RWPE2 (cell line): ENCODE results near the gene CFAP20DC.

Experiments
- ATAC-seq: fragments of 200-7000 bp; cut with Tn5 transposase; 3 replicates; pipeline ENCODE4 v1.9.1; 2021; ENCODE audit warnings: low read depth
- DNase-seq: peaks from one replicate; pipeline ENCODE4 v3.0.0-alpha.2; 2020; ENCODE audit warnings: low spot score
- H3K27ac ChIP-seq: fragments of 450-650 bp; 2 replicates; pipeline ENCODE4 v1.5.1; 2017; ENCODE audit warnings: mild to moderate bottlenecking; ENCODE audit not compliant: poor library complexity, severe bottlenecking
- H3K27me3 ChIP-seq: fragments of 250-450 bp; sonication (Bioruptor Pico); 2 replicates; pipeline ENCODE4 v1.5.1; 2021; ENCODE audit warnings: mild to moderate bottlenecking, moderate library complexity; ENCODE audit not compliant: insufficient read depth, poor library complexity, severe bottlenecking
- H3K36me3 ChIP-seq: fragments of 250-450 bp; sonication (Bioruptor Pico); 2 replicates; pipeline ENCODE4 v1.5.1; 2020; ENCODE audit warnings: low read depth, mild to moderate bottlenecking, moderate library complexity
- H3K4me1 ChIP-seq: fragments of 250-450 bp; sonication (Bioruptor Pico); 2 replicates; pipeline ENCODE4 v1.5.1; 2021; ENCODE audit warnings: mild to moderate bottlenecking, moderate library complexity; ENCODE audit not compliant: insufficient read depth, poor library complexity, severe bottlenecking
- H3K4me3 ChIP-seq: fragments of 250-450 bp; sonication (Bioruptor Pico); 2 replicates; pipeline ENCODE4 v1.5.1; 2021; ENCODE audit warnings: mild to moderate bottlenecking, moderate library complexity; ENCODE audit not compliant: severe bottlenecking
- H3K9me3 ChIP-seq: fragments of 250-450 bp; sonication (Bioruptor Pico); 2 replicates; pipeline ENCODE4 v1.5.1; 2021; ENCODE audit warnings: mild to moderate bottlenecking, moderate library complexity; ENCODE audit not compliant: severe bottlenecking
- CTCF ChIP-seq: fragments of 450-650 bp; IDR thresholded peaks from one replicate; pipeline ENCODE4 v1.5.1; 2017; ENCODE audit warnings: mild to moderate bottlenecking, moderate library complexity; ENCODE audit not compliant: poor library complexity, severe bottlenecking

Gene CFAP20DC

GRCh38 chr3:58783845-58784244 is 266.0 kb downstream of the CFAP20DC start:
- ATAC-seq (no peak), DNase-seq (no peak)

GRCh38 chr3:58779934-58780333 is 269.9 kb downstream of the CFAP20DC start:
- Histone ChIP-seq H3K27ac (no peak overlapping the region), H3K27me3 (no peaks in the 10 kb centered on the region), H3K4me1 (no peaks in the 10 kb centered on the region), H3K4me3 (no peak overlapping the region), H3K36me3 (no peaks in the 10 kb centered on the region), H3K9me3 (peaks cover 9% of the 10 kb centered on the region)
- DNase-seq (no peak), ATAC-seq (no peak)
- TF ChIP-seq CTCF, result no peak

More at GRCh38 chr3:58783845-58784244, 266.0 kb downstream of the CFAP20DC start:
- Histone ChIP-seq H3K4me1 (no peaks in the 10 kb centered on the region), H3K9me3 (peaks cover 9% of the 10 kb centered on the region), H3K27ac (no peak overlapping the region), H3K27me3 (no peaks in the 10 kb centered on the region), H3K36me3 (no peaks in the 10 kb centered on the region), H3K4me3 (no peak overlapping the region)
- no peak for TF ChIP-seq CTCF

GRCh38 chr3:58776231-58776630 is 273.6 kb downstream of the CFAP20DC start:
- DNase-seq, result no peak
- ATAC-seq, result no peak
- no peak overlapping the region for H3K27ac ChIP-seq
- no peaks in the 10 kb centered on the region for H3K4me1 ChIP-seq
- TF ChIP-seq CTCF, result peak; percentile 22
- no peaks in the 10 kb centered on the region for H3K36me3 ChIP-seq
- H3K4me3 ChIP-seq, result no peak overlapping the region
- H3K9me3 ChIP-seq, result peaks cover 9% of the 10 kb centered on the region
- no peaks in the 10 kb centered on the region for H3K27me3 ChIP-seq

GRCh38 chr3:58772462-58772861 is 277.4 kb downstream of the CFAP20DC start:
- H3K4me1 ChIP-seq, result no peaks in the 10 kb centered on the region
- no peak for TF ChIP-seq CTCF
- ATAC-seq (no peak), DNase-seq (no peak)
- H3K36me3 ChIP-seq, result no peaks in the 10 kb centered on the region
- H3K9me3 ChIP-seq, result no peaks in the 10 kb centered on the region
- H3K4me3 ChIP-seq, result no peak overlapping the region
- H3K27ac ChIP-seq, result no peak overlapping the region
- no peaks in the 10 kb centered on the region for H3K27me3 ChIP-seq

- no peak for TF ChIP-seq CTCF
- DNase-seq, result no peak
- Histone ChIP-seq H3K36me3 (no peaks in the 10 kb centered on the region), H3K27ac (no peak overlapping the region), H3K4me1 (no peaks in the 10 kb centered on the region), H3K4me3 (no peak overlapping the region), H3K9me3 (no peaks in the 10 kb centered on the region), H3K27me3 (no peaks in the 10 kb centered on the region)
- no peak for ATAC-seq
These were observed 280.8 kb downstream of the CFAP20DC start for GRCh38 chr3:58769065-58769464.
